Measurements from ENCODE around the gene KIF25.

Gene KIF25

DNA sequence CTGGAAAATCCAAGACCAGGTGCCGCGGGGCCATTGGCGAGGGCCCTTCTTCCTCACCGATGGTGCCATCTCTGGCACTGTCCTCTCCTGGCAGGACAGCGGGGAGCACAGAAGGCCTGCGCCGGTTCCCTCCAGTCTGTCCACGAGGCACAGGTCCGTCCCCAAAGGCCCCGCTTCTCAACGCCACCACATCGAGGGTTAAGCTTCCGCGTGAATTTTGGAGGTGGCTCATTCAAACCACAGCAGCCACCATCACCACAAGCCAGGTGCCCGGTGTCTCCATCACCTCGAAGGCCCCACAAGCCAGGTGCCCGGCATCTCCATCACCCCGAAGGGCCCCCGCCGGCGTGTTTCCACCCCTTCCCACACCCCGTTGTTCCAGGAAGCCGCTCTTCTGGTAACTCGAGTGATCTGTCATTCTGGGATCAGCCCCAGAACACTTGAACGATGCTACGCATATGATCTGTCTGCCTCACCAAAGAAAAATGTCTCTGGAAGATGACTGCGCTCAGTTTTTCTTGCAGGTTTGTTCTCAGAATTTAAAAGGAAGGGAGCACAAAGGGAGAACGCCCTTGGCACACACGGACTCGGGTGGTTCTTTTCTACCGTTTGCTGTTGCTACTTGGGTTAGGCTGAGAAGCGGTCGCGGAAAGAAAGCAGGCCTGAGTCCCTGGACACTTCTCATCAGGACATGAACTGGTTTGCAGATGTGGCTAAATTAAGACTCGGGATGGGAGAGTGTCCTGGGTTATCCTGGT is 9.9 kb upstream of the KIF25 start:
- DNase-seq (ENCODE audit: extremely low read depth, low read depth): no peak
- TF ChIP-seq, protein P1, sequence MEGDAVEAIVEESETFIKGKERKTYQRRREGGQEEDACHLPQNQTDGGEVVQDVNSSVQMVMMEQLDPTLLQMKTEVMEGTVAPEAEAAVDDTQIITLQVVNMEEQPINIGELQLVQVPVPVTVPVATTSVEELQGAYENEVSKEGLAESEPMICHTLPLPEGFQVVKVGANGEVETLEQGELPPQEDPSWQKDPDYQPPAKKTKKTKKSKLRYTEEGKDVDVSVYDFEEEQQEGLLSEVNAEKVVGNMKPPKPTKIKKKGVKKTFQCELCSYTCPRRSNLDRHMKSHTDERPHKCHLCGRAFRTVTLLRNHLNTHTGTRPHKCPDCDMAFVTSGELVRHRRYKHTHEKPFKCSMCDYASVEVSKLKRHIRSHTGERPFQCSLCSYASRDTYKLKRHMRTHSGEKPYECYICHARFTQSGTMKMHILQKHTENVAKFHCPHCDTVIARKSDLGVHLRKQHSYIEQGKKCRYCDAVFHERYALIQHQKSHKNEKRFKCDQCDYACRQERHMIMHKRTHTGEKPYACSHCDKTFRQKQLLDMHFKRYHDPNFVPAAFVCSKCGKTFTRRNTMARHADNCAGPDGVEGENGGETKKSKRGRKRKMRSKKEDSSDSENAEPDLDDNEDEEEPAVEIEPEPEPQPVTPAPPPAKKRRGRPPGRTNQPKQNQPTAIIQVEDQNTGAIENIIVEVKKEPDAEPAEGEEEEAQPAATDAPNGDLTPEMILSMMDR (IDR thresholded peaks at IDR 0.05; ENCODE audit: low read depth, low read length, missing control alignments): no peak
- no peak overlapping the region for H3K4me3 ChIP-seq (replicated peaks; ENCODE audit: low read depth, low read length)

- TF ChIP-seq, protein P1 (IDR thresholded peaks at IDR 0.05; ENCODE audit: low read depth, low read length, missing control alignments): no peak
- no peak overlapping the region for H3K4me3 ChIP-seq (replicated peaks; ENCODE audit: low read depth, low read length)
- no peak for DNase-seq (ENCODE audit: extremely low read depth, low read depth)
Observed at GRCh38 chr6:167988154-167988495, 9.3 kb upstream of the KIF25 start.

DNA sequence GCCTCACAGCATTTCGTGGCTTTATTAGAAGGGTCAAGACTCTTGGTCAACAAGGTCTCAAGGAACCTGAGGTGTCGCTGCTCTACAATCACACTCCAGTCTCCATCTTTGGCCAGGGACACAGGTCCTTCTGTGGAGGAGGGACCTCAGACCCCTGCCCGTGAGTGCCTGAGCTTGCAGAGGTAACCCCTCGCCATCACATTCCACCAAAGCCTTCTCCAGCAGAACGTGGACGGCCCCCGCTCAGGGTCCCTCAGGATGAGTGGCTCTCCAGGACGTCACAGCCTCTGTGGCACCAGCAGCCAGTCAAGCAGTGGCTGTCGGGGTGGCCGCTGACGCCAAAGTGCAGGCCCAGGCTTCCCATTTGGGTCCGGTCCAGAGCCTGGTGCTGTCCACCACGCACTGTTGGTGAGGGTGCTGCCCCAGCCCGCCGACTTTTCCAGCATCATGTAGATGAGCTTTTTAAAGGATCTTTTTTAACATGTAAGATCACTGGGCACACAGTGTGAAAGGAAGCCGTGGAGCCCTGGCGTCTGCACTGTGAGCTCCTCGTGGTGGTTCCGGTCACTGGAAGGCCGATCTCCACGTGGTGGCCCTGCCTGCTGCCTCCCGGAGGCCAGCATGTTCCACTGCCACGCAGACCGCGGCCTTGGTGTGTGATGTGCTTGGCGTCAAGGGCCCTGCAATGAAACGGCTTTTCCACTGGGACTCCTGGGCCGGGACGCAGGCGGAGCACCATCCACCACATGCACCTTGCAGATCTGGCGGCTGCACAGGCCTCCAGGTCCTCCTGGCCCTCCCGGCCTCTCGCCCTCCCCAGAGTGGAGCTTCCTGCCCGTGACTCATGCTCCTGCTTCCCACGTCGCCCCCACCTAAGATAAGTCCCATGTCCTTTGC is 8.3 kb upstream of the KIF25 start:
- no peak for DNase-seq (ENCODE audit: extremely low read depth, low read depth)
- TF ChIP-seq, protein P1 (IDR thresholded peaks at IDR 0.05; ENCODE audit: low read depth, low read length, missing control alignments): no peak
- no peak overlapping the region for H3K4me3 ChIP-seq (replicated peaks; ENCODE audit: low read depth, low read length)

DNA sequence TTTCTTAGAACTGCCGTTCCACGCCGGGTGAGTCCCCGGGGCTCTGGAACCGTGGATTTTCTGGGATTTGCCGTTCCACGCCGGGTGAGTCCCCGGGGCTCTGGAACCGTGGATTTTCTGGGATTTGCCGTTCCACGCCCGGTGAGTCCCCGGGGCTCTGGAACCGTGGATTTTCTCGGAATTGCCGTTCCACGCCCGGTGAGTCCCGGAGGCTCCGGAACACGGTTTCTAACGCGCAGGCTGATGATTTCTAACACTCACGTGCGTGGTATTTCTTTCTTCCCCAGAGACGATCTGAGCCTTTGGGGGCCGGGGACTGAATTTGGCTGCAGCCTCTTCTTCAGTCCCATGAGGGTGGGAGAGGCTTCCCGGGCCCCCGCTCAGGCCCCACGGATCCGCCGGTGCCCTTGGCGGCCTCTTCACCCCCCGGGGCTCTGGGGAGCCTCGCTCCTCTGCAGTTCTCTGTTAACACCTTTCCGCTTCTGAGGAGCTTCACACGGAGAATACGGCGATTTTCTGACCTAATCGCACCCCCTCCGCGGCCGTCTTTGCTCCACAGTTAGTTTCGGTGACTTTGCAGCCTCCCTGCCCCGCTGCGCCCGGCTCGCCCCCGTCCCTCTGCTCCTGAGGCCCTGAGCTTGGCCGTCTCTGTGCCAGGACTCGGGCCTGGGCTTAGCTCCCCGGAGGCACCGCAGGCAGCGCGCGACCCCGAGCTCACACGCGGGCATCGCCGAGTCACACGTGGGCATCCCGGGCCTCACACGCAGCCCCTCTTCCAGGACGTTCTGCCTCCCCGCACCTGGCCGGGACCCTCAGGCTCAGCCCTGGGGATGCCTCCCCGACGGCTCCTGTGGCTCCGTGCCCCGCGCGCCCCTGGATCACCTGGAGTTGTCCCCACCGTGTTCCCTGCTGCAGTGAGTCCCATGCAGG is 7.2 kb upstream of the KIF25 start:
- H3K4me3 ChIP-seq (replicated peaks; ENCODE audit: low read depth, low read length): no peak overlapping the region
- TF ChIP-seq, protein P1 (IDR thresholded peaks at IDR 0.05; ENCODE audit: low read depth, low read length, missing control alignments): no peak
- no peak for DNase-seq (ENCODE audit: extremely low read depth, low read depth)

GRCh38 chr6:167993169-167993568 is 4.3 kb upstream of the KIF25 start:
- no peak overlapping the region for H3K4me3 ChIP-seq (replicated peaks; ENCODE audit: low read depth, low read length)
- TF ChIP-seq, protein P1 (IDR thresholded peaks at IDR 0.05; ENCODE audit: low read depth, low read length, missing control alignments): no peak
- DNase-seq (ENCODE audit: extremely low read depth, low read depth): no peak

DNA sequence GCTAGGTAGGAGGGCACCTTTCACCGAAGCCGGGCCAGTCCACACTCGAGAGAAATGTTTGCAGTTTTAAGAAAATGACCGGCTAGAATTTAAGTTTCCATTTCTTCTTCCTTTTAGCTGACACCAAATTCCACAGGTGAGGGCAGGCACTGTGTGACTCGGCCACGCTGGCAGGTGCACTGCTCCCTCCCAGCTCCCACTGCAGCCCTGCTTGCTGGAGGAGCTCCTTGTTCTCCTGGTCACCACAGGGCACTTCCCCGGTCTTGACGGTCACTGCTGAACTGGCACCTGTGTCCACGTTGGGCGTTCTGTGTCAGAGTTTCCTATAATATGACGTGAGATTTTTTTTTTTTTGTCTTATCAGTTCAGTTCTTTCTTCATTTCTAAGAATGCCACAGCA is 3.6 kb upstream of the KIF25 start:
- DNase-seq (ENCODE audit: extremely low read depth, low read depth): no peak
- TF ChIP-seq, protein P1 (IDR thresholded peaks at IDR 0.05; ENCODE audit: low read depth, low read length, missing control alignments): no peak
- H3K4me3 ChIP-seq (replicated peaks; ENCODE audit: low read depth, low read length): no peak overlapping the region
